GM13977 (cell line): ENCODE data around the gene ANKS1A.
"Not testable (repeated sequence)": the region's sequence is repeated elsewhere in the genome, so short reads cannot be mapped to it uniquely, and the experiment has no call there.

Source experiments
- DNase-seq: peaks from one replicate; pipeline ENCODE4 v3.0.0; 2012; ENCODE audit warnings: low spot score
- in situ Hi-C: fragments of 300-500 bp; cut with MboI; formaldehyde crosslinking; loops from one replicate; pipeline ENCODE4 v1.12.0; 2022; ENCODE audit warnings: low sequenced_read_pairs, low pct_unique_long_range_greater_than_20kb, mixed read lengths, inconsistent platforms; ENCODE audit not compliant: unreplicated experiment
- TF ChIP-seq, protein P1 (sequence below): IDR thresholded peaks from 2 replicates; pipeline ENCODE4 v1.5.1; 2012; ENCODE audit warnings: mild to moderate bottlenecking, control low read depth; ENCODE audit not compliant: insufficient read depth; ENCODE audit errors: extremely low read depth, missing control alignments

ANKS1A gene

DNA sequence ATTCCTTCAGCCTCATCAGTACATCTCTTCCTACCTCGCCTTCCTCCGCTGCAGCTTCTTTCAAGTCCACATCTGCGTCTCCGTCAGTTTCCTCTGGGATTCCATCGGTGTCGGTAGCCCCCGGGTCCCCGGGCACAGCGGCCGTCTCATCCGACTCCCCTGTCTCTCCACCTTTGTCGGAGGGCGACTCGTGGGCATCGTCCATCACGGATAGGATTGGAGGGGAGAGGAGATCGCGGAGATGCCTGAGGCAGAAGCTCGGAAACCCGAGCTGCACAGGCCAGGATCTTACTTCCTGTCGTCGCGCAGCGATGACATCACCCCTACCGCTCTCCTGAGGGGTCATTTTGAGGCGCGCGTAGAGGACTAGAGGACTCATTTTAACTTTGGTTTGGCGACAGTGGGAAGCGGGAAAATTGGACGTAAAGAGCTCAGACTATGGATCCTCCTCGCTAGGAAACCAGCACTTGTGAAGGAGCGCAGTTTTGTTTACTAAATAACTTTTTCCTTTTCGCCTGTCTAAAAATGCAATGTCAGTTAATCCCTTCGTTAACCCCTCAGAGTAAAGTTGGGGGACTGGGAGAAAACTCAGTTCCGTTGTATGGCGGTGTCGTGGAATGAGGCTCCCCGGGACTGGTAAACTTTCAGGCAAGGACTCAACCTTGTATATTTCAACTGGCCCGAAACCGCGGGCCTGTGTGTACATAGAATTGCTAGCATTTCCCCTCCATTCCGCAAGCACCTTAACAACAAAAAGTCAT, 1.1 kb upstream of the ANKS1A start, which contains the start of gene TAF11:
TSS of gene TAF11 (minus strand) at position 290 of the 761 bp plus-strand sequence. CDS start at position 205, 85 bp downstream.
- TF ChIP-seq, protein P1, sequence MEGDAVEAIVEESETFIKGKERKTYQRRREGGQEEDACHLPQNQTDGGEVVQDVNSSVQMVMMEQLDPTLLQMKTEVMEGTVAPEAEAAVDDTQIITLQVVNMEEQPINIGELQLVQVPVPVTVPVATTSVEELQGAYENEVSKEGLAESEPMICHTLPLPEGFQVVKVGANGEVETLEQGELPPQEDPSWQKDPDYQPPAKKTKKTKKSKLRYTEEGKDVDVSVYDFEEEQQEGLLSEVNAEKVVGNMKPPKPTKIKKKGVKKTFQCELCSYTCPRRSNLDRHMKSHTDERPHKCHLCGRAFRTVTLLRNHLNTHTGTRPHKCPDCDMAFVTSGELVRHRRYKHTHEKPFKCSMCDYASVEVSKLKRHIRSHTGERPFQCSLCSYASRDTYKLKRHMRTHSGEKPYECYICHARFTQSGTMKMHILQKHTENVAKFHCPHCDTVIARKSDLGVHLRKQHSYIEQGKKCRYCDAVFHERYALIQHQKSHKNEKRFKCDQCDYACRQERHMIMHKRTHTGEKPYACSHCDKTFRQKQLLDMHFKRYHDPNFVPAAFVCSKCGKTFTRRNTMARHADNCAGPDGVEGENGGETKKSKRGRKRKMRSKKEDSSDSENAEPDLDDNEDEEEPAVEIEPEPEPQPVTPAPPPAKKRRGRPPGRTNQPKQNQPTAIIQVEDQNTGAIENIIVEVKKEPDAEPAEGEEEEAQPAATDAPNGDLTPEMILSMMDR: no peak
- in situ Hi-C loops: no loop called here
- DNase-seq: peak; percentile 84

DNA sequence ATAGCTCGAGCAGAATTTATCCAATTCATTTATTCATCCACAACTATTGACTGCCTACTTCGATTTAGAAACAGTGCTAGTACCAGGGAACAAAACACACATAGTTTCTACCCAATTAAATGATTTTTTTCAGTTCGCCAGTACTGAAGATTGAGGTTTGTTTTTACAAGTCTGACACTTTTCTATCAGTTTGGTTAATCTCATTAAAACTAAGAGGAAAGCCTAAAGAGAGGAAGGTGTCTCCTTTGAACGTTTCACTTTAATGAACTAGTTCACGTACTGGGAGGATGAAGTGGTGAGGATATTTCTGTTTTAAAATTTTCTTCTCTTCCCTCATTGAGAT, 570 bp upstream of the ANKS1A start:
- in situ Hi-C loops: no loop called here
- DNase-seq: no peak
- TF ChIP-seq, protein P1: no peak

DNA sequence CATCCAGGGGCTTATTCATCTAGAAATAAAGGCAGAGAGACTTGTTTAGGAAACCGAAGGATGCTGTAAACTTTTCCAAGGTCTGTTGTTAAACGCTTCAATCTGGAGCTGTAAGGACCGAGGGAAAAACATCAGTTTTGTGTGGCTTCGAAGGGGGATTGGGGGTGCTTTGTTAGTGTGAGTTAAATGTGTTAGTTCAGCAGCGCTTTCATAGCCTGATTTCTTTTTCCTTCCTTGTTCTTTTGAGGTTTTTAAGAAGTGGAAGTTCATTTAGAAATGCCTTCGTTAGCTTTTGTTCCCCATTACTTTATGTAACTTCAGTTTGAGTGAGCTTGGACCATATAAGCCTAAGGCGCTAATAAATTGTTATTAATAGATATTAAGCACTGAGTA, 1.5 kb downstream of the ANKS1A start:
- DNase-seq: no peak
- TF ChIP-seq, protein P1: no peak
- in situ Hi-C loops: no loop called here

DNA sequence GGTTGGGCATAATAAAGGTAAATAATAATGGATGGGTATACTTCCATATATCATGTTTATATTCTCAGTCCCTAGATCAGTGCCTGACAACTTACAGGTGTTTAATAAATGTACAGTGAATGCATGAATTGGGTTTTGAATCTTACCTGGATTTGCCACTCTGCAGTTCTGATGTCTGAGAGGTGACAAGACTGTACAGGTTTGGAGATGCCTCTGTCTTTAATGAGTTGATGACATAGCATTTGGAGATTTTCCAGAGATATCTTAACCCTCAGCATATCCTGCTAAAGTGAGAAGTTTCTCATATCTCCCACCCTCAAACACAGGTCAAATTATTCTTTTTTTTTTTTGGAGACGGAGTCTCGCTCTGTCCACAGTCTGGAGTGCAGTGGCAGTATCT, 2.2 kb downstream of the ANKS1A start:
- TF ChIP-seq, protein P1: no peak
- no peak for DNase-seq
- in situ Hi-C loops: no loop called here

DNA sequence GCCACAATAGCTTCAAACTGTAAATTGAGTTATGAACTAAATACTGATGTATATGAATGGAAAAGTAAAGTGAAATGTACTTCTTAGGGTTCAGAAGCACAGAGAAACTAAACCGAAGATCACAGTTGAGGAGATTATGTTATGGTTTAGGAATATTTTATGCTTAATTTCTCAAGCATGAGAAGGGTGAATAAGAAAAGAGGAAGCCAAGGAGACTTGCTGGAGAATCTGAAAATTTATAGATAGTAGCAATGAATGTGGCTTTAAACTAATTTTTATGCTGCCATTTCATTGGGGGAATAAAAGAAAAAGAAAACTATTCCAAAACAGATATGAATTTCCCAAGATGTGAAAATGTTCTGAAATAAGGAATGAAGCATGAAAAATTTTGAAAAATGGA, 5.6 kb downstream of the ANKS1A start:
- in situ Hi-C loops: no loop called here
- TF ChIP-seq, protein P1: no peak

DNA sequence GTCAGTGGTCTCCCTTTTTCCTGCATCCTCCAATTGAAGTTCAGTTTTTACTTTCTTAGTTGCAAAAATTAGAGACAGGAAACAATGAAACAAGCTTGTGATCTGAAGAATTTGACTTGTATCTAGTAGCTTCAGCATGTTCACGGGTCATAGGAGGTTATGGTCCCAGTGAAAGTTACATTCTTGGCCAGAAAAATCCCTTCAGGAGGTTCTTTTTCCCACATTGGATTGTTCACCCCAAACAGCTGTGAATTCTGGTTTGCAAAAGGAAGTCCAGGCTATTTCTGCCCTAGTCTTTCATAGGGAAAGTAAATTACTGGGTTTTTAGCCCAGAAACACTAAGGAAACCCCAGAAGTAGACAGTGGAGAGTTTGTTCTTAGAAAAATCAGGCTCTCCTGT, 8.1 kb downstream of the ANKS1A start:
- DNase-seq: no peak
- in situ Hi-C loops: no loop called here
- TF ChIP-seq, protein P1: no peak

More for the DNA sequence above, 5.6 kb downstream of the ANKS1A start:
- no peak for DNase-seq

DNA sequence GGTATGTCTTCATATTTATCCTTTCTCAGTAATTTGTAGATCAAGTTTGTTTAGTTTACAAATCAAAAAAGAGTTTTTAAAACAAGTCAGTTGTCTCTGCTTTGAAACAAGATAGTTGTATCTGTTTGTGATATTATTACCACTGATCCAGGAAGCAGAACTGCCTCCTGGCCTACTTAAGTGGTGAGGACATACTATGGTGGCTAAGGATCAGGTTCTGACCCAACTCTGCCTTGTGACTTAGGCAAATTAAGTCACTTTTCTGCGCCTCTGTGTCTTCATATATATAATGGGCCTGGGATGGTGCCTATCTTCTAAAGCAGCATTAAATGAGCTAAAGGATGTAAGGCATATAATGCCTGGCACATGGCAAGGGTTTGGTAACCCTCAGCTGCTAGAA, 8.7 kb downstream of the ANKS1A start:
- no peak for DNase-seq
- TF ChIP-seq, protein P1: no peak
- in situ Hi-C loops: no loop called here

DNA sequence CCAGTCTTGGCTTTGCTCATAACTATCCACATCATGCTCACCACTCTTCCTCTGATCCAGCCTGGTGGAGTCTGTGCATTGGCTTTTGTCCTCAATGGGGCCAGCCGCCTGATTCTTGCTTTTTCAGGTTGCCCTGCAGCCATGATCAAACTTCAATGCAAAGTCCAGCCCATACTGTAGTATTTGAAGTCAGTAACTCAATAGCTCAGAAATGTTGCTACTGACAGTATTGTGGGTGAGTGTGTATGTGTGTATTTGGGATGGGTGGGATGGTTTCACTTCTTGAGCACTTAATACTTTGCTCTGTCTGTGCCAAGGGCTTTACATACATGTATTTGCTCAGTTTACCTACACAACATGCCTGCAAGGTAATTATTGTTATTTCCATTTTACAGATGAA, 10.7 kb downstream of the ANKS1A start:
- in situ Hi-C loops, DNase-seq: not testable (repeated sequence)
